ENCODE results near the gene AZIN2.
"Not testable (repeated sequence)": the region's sequence is repeated elsewhere in the genome, so short reads cannot be mapped to it uniquely, and the experiment has no call there.

Gene AZIN2

DNA sequence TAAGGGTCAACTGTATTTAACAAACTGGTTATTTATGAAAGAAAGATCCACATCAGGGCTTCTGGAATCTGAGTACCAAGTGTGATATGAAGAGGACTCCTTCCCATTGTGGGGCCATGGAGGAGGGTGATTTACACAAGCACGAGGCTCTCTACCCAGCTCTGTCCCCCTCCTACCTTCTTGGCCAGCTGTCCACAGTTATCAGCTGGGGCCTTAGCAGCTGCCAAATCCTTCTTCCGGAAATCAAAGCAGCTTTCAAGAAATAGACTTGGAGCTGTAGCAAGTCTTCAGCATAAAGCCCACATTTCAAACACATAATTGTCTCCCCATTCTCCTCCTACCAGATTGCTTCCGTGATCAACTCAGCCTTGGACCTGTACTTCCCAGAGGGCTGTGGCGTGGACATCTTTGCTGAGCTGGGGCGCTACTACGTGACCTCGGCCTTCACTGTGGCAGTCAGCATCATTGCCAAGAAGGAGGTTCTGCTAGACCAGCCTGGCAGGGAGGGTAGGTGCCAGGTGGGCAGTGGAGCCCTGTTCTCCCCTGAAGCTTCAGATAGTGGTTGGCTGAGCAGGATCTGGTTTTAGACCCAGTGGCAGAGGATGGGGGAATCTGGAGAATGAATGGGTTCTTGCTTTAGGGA, 15.5 kb downstream of the AZIN2 start:
- no peak for DNase-seq

DNA sequence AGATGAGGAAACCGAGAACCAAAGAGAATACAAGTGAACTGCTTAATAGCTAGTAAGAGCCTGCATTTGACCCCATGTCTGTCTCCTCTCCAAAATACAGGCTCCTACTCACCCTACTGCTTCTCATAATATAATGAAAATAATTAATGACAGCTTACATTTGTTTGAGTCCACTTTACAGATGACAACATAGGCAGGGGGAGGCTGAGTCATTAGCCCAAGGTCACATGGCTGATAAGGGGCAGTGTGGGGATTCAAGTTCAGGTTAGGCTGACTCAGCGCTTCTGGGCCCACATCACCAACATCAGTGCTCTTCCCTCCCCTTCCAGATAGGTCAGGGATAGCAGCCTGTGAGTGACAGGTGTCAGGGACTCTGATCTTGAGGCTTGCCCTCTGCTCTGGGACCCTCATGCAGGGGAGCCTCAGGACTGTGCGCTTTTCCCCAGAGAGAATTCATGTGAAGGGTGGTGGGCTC, 16.2 kb downstream of the AZIN2 start:
- no peak for DNase-seq

DNA sequence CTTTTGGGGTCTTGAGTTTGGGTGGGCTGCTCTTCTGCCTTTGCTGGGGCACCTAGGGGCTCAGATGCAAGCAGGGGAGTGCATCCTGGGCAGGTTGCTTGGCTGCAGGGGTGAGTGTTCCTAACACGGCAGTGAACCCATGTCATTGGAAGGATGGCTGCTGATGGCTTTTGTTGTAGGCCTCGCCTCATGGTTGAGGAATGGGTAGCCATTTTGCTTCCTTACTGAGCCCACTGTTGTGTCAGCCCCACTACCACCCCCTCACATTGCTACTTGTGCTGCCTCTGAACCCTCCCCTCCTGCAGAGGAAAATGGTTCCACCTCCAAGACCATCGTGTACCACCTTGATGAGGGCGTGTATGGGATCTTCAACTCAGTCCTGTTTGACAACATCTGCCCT, 16.8 kb downstream of the AZIN2 start:
- no peak for DNase-seq

DNA sequence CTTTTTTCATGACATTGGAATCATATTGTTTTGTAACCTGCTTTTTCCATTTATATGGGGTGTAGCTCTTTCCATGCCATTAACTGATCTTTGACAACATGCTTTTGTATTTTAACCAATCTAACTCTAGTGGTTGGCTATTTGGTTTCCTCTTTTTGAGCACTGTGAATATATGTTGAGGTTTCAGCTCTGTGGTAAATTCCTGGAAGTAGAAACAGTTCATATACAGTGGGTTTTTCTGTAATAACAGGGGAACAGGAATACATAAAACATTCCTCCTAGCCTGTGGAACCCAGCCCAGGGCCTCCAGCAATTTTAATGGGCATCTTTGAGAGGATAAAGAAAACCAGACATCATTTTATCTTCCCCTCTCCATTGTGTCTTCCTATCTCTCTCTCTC, 17.4 kb downstream of the AZIN2 start:
- DNase-seq = no peak

DNA sequence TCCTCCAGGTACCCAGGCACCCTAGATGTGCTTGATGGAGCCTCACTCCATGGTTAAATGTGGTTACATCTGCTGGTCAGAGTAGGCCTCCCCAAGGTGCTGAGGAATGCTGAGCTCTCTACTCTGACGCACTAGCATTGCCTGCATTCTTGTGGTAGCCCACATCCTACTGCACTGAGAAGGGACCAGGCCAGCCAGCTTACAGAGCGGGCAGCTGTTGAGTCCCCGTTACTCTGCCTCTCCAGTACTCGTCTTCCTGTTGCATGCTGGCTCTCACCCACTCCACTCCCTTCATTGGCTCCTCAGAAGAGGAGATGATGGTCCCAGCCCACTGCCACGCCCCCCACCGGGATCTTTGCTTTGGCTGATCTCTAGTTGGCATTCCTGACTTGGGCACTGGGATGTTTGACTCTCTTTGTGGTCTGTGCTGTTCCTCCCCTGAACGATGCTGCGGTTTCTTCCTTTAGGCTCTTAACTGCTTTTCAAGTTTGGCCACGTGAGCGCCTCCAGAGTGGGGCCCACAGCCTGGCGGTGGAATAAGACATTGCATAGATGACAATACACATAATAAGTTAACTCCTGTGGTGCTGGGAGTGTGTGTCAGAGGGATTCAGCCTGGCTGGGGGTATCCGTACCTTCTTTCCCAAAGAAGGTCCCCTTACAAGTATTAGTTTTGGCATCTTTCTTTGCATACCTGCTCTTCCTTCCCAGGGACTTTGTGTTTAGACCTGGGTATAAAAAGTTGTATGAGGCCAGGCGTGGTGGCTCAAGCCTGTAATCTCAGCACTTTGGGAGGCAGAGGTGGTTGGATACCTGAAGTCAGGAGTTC, 18.6 kb downstream of the AZIN2 start:
- DNase-seq = peak; percentile 70

DNA sequence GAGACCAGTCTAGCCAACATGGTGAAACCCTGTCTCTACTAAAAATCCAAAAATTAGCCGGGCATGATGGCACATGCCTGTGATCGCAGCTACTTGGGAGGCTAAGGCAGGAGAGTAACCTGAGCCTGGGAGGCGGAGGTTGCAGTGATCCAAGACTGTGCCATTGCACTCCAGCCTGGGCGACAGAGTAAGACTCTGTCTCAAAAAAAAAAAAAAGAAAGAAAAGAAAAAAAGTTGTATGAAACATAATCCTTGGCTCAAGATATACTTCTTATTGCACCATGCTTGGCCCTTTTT, 19.1 kb downstream of the AZIN2 start:
- DNase-seq = not testable (repeated sequence)

DNA sequence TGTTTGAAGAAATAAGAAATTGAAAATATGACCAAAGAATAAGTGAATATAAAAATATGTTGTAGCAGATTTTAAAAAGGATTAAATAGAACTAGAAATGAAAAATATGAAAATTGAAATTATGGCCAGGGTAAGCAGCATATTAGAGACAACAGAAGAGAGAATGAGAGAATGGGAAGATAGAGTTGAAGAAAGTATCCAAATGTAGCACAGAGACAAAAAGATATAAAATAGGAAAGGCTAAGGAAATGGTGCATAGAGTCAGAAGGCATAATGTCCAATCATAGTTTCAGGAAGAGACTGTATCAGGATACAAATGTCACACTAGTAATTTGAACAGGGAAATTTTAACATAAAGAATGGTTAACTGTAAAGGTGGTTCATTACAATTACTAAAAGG, 29.5 kb downstream of the AZIN2 start:
- no peak for DNase-seq

DNA sequence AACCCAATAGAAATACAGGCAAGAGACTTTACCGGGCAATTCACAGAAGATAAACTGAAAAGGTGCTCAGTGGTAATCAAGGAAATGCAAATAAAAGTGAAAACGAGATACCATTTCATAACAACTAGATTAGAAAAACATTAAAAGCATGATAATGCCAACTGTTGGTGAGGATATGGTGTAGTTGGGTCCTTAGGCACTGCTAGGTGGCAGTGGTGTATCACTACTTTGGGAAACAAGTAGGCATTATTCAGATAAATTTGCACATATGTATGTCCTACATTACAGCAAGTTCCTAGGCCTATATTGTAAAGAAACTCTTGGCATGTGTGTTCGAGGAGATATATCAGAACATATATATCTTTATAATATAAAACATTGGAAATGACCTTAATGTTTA, 31.0 kb downstream of the AZIN2 start:
- no peak for DNase-seq

DNA sequence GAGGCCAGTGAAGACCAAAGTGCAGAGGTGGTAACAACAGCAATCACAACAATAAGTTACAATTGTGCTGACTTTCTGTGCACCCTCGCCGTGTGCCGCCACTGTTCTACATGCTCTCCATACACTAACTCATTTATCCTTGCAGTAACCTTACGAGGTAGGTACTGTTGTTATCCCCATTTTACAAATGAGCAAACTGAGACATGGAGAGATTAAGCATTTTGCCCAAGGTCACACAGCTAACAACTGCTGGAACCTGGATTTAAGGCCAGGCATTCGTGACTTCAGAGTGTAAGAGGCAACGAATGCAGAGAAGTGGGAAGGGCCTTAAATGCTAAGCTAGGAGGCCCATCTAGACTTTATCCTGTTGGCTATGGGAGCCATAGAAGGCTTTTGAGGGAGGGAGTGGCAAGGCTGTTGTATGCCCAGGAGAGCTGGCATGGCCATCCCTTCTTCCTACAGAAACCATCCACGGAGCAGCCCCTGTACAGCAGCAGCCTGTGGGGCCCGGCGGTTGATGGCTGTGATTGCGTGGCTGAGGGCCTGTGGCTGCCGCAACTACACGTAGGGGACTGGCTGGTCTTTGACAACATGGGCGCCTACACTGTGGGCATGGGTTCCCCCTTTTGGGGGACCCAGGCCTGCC, 36.6 kb downstream of the AZIN2 start:
- no peak for DNase-seq

DNA sequence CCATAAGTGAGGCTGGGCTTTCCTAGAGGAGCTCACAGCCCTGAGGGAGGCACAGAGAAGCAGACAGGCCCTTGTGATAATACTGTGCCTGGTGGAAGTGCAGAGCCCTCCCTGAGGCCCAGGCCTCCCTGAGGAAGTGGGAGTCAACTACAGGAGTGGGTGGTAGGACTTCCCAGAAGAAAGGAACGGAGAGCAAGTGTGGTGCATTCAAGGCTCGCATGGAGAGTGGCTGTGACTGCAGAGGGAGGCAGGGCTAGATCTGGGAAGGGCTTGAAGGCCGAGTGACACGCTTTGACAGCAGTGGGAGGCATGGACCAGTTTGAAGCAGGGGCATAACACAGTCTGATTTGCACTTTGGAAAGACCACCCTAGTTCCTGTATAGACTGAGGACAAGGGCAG, 37.3 kb downstream of the AZIN2 start:
- no peak for DNase-seq

DNA sequence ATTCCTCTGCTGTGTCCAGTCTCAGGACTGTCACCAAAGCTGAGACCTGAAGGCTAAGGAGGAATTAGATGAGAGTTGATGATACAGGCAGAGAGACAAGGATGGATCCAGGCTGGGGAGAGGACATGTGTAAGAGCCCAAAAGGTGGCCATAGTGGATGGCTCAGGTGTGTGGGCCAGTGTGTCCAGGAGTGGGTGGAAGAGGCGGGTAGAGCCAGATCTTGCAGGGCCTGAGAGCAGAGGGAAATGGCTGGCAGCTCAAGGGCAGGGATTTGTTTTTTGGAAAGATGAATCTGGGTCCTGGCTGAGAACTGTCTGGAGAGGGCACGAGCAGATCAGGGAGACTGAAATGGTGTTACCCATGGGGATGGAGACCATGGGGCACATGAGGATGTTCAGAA, 38.1 kb downstream of the AZIN2 start:
- DNase-seq = no peak

DNA sequence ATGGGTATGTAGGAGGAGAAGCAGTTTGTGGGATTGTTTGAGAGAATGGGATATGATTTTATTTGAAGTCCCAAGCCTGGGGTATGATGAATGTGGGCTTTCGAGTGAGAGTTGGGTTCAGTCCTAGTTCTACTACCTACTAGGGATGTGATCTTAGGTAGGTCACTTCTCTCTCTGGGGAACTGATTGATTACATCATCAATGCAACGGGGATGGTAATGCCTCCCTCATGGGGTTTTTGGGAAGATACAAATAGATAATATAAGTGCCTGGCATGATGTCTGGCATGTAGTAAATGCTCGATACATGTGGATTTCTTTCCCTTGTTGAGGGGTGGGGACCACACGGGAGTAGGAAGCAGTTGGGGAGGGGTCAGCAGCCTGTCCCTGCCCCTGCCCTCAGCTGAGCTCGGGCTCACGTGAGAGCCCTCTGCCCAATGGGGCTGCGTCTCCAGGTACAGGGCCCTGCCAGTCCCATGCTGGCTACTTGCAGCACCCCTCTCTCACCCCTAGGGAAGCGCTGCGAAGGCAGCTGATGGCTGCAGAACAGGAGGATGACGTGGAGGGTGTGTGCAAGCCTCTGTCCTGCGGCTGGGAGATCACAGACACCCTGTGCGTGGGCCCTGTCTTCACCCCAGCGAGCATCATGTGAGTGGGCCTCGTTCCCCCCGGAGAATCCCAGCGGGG, 38.7 kb downstream of the AZIN2 start:
- DNase-seq = no peak

DNA sequence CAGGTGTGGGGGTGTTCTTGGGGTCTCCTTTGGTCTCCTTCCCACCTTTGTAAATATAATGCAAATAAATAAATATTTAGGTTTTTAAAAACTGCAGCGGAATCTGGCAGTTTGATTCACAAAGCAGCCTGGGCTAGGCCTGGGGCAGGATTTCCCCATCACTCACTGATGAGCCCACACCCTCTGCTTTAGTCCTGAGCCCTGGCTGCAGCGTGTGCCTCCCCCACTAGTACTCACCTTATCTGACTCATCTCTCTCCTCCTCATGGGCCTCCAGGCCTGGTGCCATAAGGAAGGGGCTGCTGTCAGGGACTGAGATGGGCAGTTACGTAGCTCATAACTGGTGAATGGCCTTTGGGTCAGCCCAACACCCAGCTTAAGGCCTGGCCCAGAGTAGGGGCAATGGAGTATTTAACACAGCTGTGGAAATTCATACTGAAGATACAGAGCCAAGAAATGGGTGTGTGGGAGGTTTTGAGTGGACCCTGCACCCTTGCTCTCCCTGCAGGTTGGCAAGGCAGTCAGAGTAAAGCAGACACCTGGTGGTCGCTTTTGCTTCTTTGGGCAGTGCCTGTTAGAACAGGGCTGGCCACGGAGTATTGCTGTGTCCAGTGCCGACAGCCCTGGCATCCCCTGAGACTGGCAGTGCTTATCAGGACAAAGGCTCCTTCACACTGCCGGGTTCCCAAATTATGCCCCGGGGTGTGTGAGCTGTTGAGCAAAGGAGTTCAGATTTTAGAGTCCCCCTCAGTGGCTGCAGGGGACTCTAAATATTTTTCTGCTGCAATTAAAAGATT, 39.7 kb downstream of the AZIN2 start:
- no peak for DNase-seq

DNA sequence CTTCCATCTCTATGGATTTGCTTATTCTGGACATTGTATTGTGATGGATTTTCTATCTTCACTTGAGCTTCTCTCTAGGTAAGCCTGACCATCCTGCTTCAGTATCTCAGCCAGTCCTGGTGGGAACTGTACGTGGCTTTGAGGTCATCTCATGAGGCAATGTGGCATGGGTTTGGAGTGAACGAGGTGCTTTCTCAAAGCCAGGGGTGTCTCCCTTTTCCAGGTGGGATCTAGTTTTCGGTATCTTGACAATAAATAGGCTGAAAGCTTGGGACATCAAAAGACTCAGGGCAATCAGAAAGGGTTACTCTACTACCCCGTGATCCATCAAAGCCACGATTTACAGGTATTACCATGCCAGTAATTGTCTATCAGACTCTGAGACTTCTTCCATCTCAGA, 40.8 kb downstream of the AZIN2 start:
- no peak for DNase-seq

DNA sequence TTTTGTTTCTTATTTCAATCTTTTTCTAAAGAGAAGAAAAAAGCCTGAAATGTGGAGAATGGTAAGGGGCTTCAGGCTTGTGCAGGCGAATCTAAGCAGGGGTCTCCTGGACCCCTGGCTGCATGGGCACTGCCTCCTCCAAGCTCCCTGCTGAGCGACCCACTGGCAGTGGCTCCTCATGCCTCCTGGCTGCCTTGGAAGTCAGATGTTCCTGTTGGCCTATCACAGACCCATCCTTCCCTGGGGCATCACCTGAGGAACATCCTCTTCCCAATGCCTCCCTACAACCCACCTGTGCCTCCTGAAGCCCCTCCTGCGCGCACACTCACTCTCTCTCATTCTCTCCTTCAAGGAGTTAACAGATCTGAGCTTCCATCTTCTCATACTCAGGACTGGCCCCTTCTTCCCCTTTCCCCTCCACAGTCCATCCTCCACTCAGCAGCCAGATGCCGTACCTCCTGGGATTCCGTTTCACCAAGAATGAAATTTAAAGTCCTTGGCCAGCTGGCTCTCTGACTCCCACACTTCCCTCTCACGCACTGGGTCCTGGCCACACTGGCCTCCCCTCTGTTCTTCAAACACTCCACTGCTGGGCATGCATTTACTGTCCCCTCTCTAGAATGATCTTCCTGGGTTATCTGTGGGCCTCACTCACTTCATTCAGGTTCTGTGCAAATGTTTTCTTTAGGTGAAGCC, 41.7 kb downstream of the AZIN2 start:
- DNase-seq = no peak

DNA sequence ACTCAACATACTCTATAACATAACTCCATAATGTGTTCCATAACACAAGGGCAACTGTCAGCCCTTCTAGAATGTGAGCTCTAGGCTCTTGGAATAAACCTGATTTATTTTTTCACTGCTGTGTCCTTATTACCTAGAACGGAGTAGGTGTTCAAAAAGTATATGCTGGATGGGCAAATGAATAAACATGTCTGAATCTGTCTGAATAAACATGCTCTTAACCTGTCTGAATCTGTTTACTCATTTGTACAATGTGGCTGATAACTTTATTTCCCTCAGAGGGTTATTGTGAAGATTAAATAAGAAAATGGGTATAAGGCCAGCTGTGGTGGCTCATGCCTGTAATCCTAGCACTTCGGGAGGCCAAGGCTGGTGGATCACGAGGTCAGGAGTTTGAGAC, 42.3 kb downstream of the AZIN2 start:
- DNase-seq = no peak

DNA sequence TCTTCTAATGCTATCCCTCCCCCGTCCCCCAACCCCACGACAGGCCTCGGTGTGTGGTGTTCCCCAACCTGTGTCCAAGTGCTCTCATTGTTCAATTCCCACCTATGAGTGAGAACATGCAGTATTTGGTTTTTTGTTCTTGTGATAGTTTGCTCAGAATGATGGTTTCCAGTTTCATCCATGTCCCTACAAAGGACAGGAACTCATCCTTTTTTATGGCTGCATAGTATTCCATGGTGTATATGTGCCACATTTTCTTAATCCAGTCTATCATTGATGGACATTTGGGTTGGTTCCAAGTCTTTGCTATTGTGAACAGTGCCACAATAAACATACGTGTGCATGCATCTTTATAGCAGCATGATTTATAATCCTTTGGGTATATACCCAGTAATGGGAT, 43.7 kb downstream of the AZIN2 start:
- not testable (repeated sequence) for DNase-seq

DNA sequence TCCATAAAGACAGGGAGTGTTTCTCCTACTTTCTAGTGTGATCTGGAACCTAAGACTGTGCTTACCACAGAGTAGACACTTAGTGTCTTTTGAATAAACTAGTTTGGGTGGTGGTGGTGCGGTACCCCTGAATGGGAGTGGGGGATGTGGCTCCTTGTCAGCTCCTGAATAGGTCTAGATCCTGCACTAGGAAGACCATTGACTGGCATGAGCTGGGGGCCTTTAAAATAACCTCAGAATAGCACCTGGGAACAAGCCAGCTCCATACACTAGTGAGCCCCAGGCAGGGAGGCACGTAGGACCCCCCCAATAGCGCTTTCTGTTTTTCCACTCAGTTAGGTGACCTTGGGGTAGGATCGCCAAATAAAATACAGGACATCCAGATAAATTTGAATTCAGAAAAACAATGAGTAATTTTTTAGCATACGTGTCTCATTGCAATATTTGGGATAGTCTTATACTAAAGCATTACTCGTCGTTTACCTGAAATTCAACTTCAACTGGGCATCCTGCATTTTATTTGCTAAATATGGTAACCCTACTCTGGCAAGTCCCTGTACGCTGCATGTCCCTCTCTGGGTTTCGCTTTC, 45.6 kb downstream of the AZIN2 start:
- no peak for DNase-seq

DNA sequence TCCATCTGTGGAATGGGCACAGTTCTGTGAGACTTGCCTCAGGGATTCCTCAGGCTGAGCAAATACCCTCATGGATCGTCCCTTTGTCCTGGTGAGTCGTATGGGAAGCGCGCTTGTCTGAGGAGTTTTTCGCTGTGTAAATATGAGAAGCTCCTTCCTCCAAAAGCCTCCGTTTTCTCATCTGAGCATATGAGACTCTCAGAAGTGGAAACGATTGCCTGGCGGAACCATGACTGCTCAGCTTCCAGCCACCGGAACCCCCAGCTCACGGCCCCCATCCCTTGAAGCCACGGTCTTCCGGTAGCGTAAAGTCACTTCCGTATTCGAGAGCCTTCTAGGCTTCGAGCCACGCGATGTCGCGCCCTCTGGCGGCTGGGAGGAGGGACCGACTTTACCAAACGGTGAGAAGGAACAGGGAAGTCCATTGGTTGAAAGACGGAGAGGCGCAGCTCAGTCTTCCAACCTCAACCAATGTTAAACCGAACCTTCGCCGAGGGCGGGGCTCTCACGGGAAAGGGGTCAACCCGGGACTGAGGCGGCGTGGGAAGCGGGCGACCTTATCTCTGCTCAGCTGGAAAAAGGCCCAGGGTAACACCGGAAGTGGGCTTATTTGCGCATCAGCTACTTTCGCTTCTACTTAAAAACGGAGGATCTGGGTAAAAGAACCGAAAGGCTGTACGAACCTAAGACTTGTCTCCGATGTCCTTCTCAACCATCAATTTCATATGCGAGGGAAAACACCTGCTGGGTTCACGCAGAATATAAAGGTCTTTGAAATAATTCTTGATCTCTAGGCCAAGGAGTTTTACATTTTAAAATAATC, 46.3 kb downstream of the AZIN2 start:
- peak; percentile 99 for DNase-seq

DNA sequence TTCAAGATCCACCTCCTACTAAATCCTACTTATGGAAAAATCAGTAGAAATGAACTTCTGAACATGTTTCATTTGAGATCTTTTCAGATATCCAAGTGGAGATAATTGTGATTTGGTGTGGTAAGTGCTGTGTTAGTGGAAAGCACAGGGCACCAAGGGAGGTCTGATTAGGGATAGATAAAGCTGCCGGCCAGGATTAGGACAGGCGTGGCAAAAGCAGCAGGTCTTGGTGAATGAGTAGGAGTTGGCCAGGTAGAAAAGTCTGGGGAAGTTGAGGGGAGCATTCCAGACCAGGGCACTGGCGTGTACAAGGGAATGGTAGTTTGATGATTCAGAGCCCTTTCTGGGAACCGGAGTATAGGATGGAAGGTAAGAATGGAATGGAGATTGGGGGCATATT, 47.8 kb downstream of the AZIN2 start:
- no peak for DNase-seq

DNA sequence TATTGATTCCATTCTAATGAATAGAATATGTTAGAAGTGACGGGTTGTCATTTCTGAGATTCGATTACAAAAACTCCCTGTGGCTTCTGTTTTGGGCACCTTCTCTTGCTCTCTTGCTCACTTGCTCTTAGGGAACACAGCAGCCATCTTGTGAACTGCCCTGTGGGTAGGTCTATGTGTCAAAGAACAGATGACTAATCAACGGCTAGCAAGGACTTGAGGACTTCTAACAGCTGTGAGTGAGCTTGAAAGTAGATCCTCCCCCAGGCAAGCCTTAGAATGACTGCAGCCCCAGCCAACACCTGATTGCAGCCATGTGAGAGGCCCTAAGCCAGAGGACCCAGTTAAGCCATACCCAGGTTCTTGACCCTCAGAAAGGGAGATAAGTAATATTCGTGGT, 49.3 kb downstream of the AZIN2 start:
- DNase-seq = no peak

Measured in CD4-positive, alpha-beta T cell treated with Interleukin-15 for 1 hour (primary cell).